SIG-M5 treated with dmso at 0.1 percent for 504 hours (cell line): ENCODE data around the gene RPN2.

Experiments
- DNase-seq: peaks from one replicate; lab custom pipeline; 2025; ENCODE audit not compliant: unreplicated experiment; lab: John Stamatoyannopoulos, UW

Gene RPN2

GRCh38 chr20:37179683-37180524, 774 bp downstream of the RPN2 start:
- DNase-seq: peak; percentile 44

GRCh38 chr20:37185686-37186085, 6.6 kb downstream of the RPN2 start:
- DNase-seq: no peak

- no peak for DNase-seq
Observed at GRCh38 chr20:37188787-37189186, 9.7 kb downstream of the RPN2 start.

- no peak for DNase-seq
Observed at GRCh38 chr20:37189416-37190016, 10.4 kb downstream of the RPN2 start.

GRCh38 chr20:37190354-37191112, 11.4 kb downstream of the RPN2 start:
- DNase-seq: no peak

- DNase-seq: peak; percentile 83
Observed at GRCh38 chr20:37192137-37192854, 13.2 kb downstream of the RPN2 start.

GRCh38 chr20:37193226-37193625, 14.1 kb downstream of the RPN2 start:
- DNase-seq: no peak

- no peak for DNase-seq
Observed at GRCh38 chr20:37193821-37194220, 14.7 kb downstream of the RPN2 start.

- no peak for DNase-seq
Observed at GRCh38 chr20:37194621-37195417, 15.7 kb downstream of the RPN2 start.

- DNase-seq: no peak
Observed at GRCh38 chr20:37198932-37199660, 20.0 kb downstream of the RPN2 start.

- DNase-seq: no peak
Observed at GRCh38 chr20:37200376-37200775, 21.2 kb downstream of the RPN2 start.

GRCh38 chr20:37200926-37201826, 22.0 kb downstream of the RPN2 start:
- no peak for DNase-seq

- DNase-seq: no peak
Observed at GRCh38 chr20:37201827-37202162, 22.7 kb downstream of the RPN2 start.

- DNase-seq: peak; percentile 75
Observed at GRCh38 chr20:37202267-37202943, 23.3 kb downstream of the RPN2 start.

- no peak for DNase-seq
Observed at GRCh38 chr20:37204056-37204455, 24.9 kb downstream of the RPN2 start.

GRCh38 chr20:37205130-37205529, 26.0 kb downstream of the RPN2 start:
- no peak for DNase-seq

GRCh38 chr20:37205794-37206193, 26.7 kb downstream of the RPN2 start:
- DNase-seq: no peak

- no peak for DNase-seq
Observed at GRCh38 chr20:37207171-37207570, 28.0 kb downstream of the RPN2 start.
